Globus pallidus (tissue), 1 donor: ENCODE data around the gene RIC8A.
"Not testable (repeated sequence)": the region's sequence is repeated elsewhere in the genome, so short reads cannot be mapped to it uniquely, and the experiment has no call there.

ENCODE experiments used
- DNase-seq: peaks from one replicate; pipeline ENCODE4 v3.0.0-alpha.2; 2015; ENCODE audit warnings: low spot score

Gene RIC8A

GRCh38 chr11:220641-221215 lies 13.2 kb downstream of the RIC8A start:
- not testable (repeated sequence) for DNase-seq

DNA sequence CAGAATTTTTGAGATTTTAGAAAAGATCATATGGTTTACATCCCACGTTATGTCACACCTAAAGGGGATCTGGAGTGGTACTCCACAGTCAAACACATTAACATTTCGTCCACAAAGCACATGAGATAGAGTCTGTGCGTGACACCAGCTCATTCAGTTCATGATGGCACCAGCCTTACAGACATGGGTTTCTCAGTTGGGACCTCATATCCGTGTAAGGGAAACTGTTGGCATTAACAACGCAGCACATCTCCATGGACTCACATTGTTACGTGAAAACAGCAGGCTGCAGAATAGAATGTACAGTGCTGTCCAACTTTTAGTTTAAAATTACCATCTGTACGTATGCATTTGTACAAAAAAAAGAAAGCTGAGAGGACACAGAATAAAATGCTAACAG lies 14.0 kb downstream of the RIC8A start:
- no peak for DNase-seq

DNA sequence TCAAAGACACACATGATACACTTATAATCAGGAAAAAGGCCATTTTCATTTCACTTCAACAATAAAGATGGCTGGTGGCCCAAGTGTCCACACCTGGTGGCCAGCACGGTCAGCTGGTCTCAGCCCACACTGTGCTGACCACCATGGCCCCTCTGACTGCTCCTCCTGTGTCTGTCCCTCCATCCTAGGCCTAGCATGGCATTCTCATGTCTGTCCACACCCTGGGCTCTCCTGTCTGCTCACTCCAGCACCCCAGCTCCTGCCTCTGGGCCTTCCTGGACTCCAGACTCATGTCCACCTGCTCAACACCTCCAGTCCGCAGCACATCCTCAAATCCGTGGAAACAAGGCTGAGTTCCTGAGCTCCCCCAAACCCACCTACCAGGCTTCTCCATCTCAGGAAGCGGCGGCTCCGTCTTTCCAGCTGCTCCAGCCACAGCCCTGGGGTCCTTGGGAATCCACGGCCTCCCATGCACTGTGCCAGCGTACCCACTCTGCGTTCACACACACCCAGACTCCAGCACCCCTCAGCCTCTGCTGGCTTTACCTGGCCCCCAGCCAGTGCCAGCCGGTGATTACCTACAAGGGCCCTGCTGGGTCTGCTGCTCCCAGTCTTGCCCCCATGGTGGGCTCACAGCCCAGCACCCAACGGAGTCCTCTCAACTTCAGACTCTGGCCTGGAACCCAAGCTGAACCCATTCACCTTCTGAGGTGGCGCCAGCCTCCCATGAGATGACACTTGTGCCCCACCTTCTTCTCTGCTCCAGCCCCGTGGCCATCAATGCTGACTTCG lies 14.7 kb downstream of the RIC8A start:
- DNase-seq, result no peak

GRCh38 chr11:223026-223789 lies 15.7 kb downstream of the RIC8A start:
- no peak for DNase-seq

DNA sequence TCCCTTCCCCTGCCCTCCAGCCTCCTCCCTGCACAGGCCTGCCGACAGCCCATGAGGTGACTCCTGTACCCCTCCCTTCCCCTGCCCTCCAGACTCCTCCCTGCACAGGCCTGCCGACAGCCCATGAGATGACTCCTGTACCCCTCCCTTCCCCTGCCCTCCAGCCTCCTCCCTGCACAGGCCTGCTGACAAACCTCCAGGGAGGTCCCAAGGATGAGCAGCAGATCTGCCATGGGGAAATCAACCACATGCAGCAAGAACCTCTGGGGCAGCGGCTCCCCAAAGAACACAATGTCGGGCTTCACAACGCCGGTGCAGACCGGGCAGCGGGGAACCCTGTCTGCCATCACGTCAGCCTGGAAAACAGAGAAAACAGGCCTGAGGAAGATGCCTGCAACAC lies 16.4 kb downstream of the RIC8A start:
- no peak for DNase-seq

DNA sequence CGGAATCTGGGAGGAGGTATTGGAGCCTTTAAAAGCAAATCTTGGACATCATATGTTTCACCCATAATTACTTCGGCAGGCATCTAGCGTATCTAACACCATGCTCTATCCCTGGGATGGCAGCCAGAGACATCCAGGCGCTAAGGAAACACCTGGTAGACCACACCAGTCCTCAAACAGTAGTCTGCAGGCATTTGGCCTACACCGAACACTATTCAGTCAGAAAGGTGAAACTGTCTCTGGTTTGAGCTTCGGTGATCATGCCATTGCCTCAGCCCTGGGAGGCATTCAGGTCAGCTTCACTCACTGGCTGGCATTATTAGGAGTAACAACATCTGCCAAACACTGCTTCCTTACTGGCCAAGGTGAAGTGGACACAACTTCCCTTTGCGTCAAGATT lies 16.9 kb downstream of the RIC8A start:
- DNase-seq, result no peak

- DNase-seq, result no peak
Measured at GRCh38 chr11:225734-226453, 18.4 kb downstream of the RIC8A start.

DNA sequence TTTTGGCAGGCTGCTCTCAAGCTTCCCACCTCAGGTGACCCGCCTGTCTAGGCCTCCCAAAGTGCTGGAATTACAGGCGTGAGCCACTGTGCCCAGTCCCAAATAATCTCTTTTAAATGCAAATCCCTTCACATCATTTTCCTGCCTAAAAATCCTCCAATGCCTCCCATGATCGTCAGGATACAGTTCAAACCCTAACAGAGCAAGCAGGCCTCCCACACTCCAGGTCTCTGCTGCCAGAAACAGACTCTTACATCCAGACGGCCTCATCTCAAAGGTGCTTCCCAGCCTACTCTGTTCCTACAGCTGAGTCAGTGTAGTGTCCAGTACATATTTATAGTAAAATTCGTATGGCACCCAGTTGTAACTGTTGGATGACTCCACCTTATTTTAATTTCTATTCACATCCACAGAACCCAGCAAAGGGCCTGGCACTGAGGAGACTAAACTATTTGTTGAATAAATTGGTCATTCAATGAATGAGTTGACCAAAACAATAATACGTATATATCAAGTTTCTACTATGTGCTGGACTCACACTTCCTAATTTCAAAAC lies 20.4 kb downstream of the RIC8A start:
- no peak for DNase-seq

DNA sequence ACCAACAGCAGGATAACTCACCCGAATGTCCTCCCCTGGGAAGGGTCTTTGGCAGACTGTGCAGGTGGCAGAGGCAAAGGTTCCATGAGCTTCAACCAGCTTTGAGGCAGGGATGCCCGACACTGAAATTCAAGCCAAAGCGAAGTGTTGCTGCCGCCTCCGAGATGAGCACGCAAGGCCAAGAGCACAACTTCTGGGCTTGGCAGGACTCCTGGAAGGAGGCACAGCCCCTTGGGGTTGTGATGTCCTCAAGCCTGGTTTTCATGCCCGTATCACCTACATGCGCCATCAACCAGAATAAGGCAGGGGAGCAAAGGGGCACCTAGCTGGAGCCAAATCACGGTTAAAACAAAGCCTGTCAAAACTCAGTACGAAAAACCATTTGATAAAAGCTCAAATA lies 22.9 kb downstream of the RIC8A start:
- DNase-seq, result no peak

DNA sequence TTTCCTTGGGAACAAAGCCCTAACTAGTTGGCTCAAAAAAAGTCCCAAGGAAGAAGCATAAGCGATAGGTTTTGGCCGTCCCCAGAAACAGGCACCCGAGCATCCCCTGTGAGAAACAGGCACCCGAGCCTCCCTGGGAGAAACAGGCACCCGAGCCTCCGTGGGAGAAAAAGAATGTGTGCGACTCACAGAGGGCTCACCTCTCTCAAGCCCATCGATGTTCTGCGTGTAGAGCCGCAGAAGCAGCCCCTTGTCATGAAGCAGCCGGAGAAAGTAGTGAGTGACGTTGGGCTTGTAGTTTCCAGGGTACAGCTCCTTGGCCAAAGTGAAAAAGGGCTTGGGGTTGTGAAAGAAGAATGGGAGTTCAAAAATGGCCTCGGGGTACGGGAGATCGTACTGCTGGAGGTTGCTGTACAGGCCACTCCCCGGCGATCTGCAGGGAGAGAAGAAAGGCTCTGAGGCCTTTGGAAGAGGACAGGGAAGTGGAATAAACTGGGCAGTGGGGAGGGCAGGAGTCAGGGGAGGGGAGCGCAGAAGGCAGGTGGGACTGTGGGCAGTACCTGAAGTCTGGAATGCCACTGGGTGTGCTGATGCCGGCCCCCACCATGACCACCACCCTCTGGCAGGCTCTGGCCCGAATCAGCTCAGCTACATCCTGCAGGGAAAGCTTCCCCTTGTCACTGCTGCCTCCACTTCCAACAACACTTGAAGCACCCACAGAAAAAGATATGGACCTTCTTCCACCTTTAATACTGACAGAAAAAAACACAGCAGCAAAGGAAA lies 25.5 kb downstream of the RIC8A start:
- no peak for DNase-seq

- no peak for DNase-seq
Measured at GRCh38 chr11:235180-235579, 27.7 kb downstream of the RIC8A start.

DNA sequence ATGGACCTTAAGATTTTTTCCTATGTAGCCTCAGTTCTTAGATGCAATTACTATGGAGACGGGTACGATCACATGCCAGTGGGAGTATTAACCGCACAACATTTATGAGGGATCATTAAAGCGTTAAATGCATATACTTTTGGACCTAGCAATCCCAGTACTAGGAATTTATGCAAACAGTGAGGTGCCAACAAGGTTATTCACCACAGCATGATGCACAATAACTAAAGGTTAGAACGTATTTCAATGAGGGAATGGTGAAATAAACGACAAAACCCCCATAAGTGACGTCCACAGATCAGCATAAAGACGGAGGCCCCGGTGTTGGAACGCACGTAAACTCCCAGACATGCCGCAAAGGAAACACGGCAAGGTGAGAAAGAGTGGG lies 28.1 kb downstream of the RIC8A start:
- no peak for DNase-seq

GRCh38 chr11:235997-236773 lies 28.7 kb downstream of the RIC8A start, which contains the start of gene SIRT3:
Gene SIRT3 (minus strand): TSS chr11:236342. CDS start chr11:236328, 14 bp downstream.
- DNase-seq, result peak; percentile 67

DNA sequence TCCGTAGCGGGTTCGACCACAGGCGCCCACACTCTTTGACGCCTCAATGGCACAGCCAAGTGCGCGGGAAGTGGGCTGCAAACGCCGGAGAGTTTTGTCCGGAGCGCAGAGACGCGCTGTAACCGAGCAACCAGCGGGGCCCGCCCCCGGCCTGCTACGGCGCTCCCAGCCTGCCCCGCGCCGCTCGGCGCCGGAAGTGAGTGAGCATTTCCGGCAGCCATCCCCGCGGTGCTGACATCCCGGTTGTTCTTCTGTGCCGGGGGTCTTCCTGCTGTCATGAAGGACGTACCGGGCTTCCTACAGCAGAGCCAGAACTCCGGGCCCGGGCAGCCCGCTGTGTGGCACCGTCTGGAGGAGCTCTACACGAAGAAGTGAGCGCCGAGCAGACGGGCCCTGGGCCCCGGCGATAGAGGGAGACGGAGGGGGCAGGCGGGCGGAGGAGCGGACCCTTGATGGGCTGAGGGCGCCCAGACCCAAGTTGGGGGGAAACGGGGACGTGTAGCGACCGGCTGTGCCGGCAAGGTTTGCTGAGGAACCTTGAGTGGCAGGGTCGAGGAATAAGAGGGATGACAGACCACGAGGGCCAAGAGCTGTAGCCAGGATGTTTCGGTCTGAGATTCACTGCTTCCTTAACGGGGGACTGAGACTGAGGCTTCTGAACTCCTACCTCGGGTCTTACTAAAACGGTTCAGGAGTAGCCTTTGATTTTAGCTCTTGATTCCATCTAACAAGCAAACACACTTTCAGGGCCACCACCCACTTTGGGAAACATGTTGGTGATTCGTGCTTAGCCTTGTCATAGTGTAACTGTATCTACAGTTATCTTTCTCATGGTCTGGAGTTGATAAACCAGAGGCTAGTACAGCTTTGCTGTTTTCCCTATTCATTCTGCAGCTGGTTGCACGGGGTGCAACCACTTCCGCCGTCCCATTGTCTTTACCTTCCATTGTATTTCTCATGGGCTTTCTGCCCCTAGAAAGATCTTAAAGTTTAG lies 29.6 kb downstream of the RIC8A start, which contains the start of gene PSMD13:
Gene PSMD13 (plus strand): TSS at position 203 of the 994 bp plus-strand sequence. CDS start 74 bp downstream, at position 277.
- peak; percentile 79 for DNase-seq

GRCh38 chr11:238346-238745 lies 30.8 kb downstream of the RIC8A start:
- DNase-seq, result not testable (repeated sequence)

DNA sequence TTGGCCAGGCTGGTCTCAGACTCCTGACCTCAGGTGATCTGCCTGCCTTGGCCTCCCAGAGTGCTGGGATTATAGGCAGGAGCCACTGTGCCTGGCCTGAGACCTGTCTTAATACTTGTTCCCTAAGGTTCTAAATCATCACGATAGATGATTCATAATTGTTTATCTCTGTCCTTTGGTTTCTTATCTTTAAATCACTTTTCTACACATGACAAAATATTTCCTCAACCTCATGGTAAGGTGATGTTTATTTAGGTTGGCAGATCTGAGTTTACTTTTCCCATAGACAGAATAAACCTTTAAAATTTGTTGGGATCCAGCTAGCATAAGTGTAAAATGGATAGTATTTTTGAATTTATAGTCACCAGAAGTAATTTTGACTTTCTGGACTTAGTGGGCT lies 32.8 kb downstream of the RIC8A start:
- DNase-seq, result no peak

GRCh38 chr11:241634-242033 lies 34.1 kb downstream of the RIC8A start:
- no peak for DNase-seq

- DNase-seq, result no peak
Measured at GRCh38 chr11:244376-244775, 36.9 kb downstream of the RIC8A start.

GRCh38 chr11:249062-249461 lies 41.6 kb downstream of the RIC8A start:
- no peak for DNase-seq
